Natural killer cell (primary cell): ENCODE measurements around the gene THEMIS. TPM values are rescaled to one million over a fixed set of nuclear protein-coding genes. Genes with fewer than 3 reads are reported as not detected.
A peak's percentile ranks its signal among the peaks of the same experiment; 100 is the strongest.

Experiments
- ATAC-seq, 3 donors: fragments of 150-1000 bp in 2 of 3; fragments of 200-7000 bp in 1 of 3; cut with Tn5 transposase; 1 replicate in 1 of 3; 2 replicates in 2 of 3; pipeline ENCODE4 v1.10.0; 2021; ENCODE audit warnings: mild to moderate bottlenecking in 2 of 3, moderate library complexity in 2 of 3
- DNase-seq, 2 donors: peaks; one replicate each; pipeline versions ENCODE4 v3.0.0 to v3.0.0-alpha.2; 2013 to 2021; ENCODE audit warnings: mixed read lengths in 1 of 2
- H3K27ac ChIP-seq: one replicate; pipeline ENCODE4 v1.5.1; 2013; ENCODE audit warnings: mild to moderate bottlenecking, low read length
- H3K27me3 ChIP-seq: one replicate; pipeline ENCODE4 v1.6.1; 2013; ENCODE audit warnings: low read length; ENCODE audit not compliant: control insufficient read depth, insufficient read depth
- H3K36me3 ChIP-seq: one replicate; pipeline ENCODE4 v1.6.1; 2013; ENCODE audit warnings: low read length; ENCODE audit not compliant: control insufficient read depth, insufficient read depth
- H3K4me1 ChIP-seq: one replicate; pipeline ENCODE4 v1.6.1; 2013; ENCODE audit warnings: low read length; ENCODE audit not compliant: control insufficient read depth, insufficient read depth
- H3K4me3 ChIP-seq: one replicate; pipeline ENCODE4 v1.5.1; 2013; ENCODE audit warnings: low read length
- H3K9me3 ChIP-seq: one replicate; pipeline ENCODE4 v1.6.1; 2013; ENCODE audit warnings: low read length; ENCODE audit not compliant: control insufficient read depth, insufficient read depth
- H3K27ac Mint-ChIP-seq, 2 donors: one replicate each; pipeline ENCODE4 v1.8.0; 2022; ENCODE audit warnings: mild to moderate bottlenecking in 2 of 2, mixed read lengths in 2 of 2, moderate library complexity in 1 of 2
- H3K27me3 Mint-ChIP-seq, 2 donors: one replicate each; pipeline ENCODE4 v1.8.0; 2022; ENCODE audit warnings: low read depth in 2 of 2, mixed read lengths in 2 of 2
- H3K36me3 Mint-ChIP-seq: one replicate; pipeline ENCODE4 v1.8.0; 2022; ENCODE audit warnings: mixed read lengths
- H3K4me1 Mint-ChIP-seq, 2 donors: one replicate each; pipeline ENCODE4 v1.8.0; 2022; ENCODE audit warnings: mixed read lengths in 2 of 2
- H3K4me3 Mint-ChIP-seq: one replicate; pipeline ENCODE4 v1.8.0; 2022; ENCODE audit warnings: mild to moderate bottlenecking, moderate library complexity, mixed read lengths
- H3K9me3 Mint-ChIP-seq, 2 donors: one replicate each; pipeline ENCODE4 v1.8.0; 2022; ENCODE audit warnings: mixed read lengths in 2 of 2
- WGBS: methylation state at CpG from one replicate; pipeline ENCODE4 v1.1.7; 2013; ENCODE audit warnings: missing lambda C conversion rate; ENCODE audit not compliant: insufficient coverage; 5-methylcytosine and 5-hydroxymethylcytosine counted together
- intact Hi-C: fragments of 100-400 bp; cut with micrococcal nuclease; formaldehyde crosslinking; loops from one replicate; pipeline ENCODE4 v1.14.2; 2022
- total RNA-seq, 4 donors: library from RNA; stranded (reverse); fragments of 120-200 nt in 1 of 4; gene quantifications; one replicate each; pipeline versions ENCODE4 v1.2.3 to v1.2.4, GENCODE V29; 2013 to 2022
- TF ChIP-seq, protein P1 (sequence below): fragments of 200-600 bp; IDR thresholded peaks from one replicate; pipeline ENCODE4 v1.8.0; 2022; ENCODE audit warnings: antibody characterized with exemption

Gene THEMIS
- total RNA-seq, 3 donors from 2014 or later (not counting 1 experiment from before 2014, with no cell fraction given), result 0.82 to 11.7 (median 1.7) TPM

DNA sequence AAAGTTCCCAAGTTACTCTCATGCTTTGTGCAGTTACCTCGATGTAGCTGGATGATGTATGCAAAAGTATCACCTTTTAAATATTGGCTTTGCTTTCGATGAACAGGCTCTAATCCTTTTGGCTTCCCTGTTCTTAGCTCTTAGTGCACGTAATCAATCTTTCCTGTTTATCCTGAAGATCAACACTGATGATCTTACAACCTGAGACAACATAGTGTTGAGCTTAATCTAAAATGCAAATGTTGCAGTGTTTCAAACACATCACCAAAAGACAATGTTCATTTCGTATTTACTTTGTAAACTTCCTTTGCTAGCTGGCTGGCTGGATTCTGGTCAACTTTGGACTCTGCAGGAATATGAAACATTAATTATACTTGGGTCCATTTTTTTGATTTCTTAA lies 132.1 kb downstream of the THEMIS start:
- 83% methylated on average over 4 of the region's 4 CpGs for WGBS
- no peak for ATAC-seq
- Mint-ChIP-seq H3K4me1 (no peaks in the 10 kb centered on the region), H3K27ac (no peak overlapping the region), H3K27me3 (no peaks in the 10 kb centered on the region), H3K9me3 (peaks cover 0 to 2% of the 10 kb centered on the region in 2 donors), H3K4me3 (no peak overlapping the region), H3K36me3 (no peaks in the 10 kb centered on the region)
- intact Hi-C loops, result no loop called here
- Histone ChIP-seq H3K36me3 (no peaks in the 10 kb centered on the region), H3K9me3 (no peaks in the 10 kb centered on the region), H3K27me3 (no peaks in the 10 kb centered on the region), H3K27ac (no peak overlapping the region), H3K4me1 (no peaks in the 10 kb centered on the region), H3K4me3 (no peak overlapping the region)
- DNase-seq, result no peak
- TF ChIP-seq, protein P1, sequence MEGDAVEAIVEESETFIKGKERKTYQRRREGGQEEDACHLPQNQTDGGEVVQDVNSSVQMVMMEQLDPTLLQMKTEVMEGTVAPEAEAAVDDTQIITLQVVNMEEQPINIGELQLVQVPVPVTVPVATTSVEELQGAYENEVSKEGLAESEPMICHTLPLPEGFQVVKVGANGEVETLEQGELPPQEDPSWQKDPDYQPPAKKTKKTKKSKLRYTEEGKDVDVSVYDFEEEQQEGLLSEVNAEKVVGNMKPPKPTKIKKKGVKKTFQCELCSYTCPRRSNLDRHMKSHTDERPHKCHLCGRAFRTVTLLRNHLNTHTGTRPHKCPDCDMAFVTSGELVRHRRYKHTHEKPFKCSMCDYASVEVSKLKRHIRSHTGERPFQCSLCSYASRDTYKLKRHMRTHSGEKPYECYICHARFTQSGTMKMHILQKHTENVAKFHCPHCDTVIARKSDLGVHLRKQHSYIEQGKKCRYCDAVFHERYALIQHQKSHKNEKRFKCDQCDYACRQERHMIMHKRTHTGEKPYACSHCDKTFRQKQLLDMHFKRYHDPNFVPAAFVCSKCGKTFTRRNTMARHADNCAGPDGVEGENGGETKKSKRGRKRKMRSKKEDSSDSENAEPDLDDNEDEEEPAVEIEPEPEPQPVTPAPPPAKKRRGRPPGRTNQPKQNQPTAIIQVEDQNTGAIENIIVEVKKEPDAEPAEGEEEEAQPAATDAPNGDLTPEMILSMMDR, result no peak

GRCh38 chr6:127768223-127768622 lies 132.6 kb downstream of the THEMIS start:
- H3K4me1 ChIP-seq, result no peaks in the 10 kb centered on the region
- DNase-seq (no peak), ATAC-seq (no peak)
- Mint-ChIP-seq H3K36me3 (no peaks in the 10 kb centered on the region), H3K27me3 (no peaks in the 10 kb centered on the region), H3K4me3 (no peak overlapping the region), H3K9me3 (peaks cover 0 to 2% of the 10 kb centered on the region in 2 donors), H3K4me1 (no peaks in the 10 kb centered on the region), H3K27ac (no peak overlapping the region)
- 70% methylated on average over 1 of the region's 3 CpGs for WGBS
- H3K36me3 ChIP-seq, result no peaks in the 10 kb centered on the region
- intact Hi-C loops, result no loop called here
- no peak overlapping the region for H3K27ac ChIP-seq
- no peaks in the 10 kb centered on the region for H3K27me3 ChIP-seq
- TF ChIP-seq, protein P1, result no peak
- H3K9me3 ChIP-seq, result no peaks in the 10 kb centered on the region
- H3K4me3 ChIP-seq, result no peak overlapping the region

DNA sequence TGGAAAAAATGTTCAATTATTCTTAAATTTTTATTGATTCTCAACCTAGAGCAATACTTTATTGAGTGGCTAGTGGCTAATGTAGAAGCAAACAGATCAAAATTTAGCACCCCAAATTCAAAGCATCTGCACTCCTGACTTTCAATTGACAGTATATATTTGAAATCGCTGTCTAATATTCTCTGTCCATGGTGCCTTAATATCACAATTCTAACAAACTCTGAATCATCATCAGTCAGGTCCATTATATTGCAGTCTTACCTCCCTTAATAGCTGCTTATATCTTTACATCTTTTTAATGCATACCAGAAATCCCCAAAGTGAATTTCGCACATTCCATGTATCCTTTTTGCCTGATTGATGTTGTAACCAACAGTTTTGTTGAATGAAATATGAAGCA lies 134.9 kb downstream of the THEMIS start:
- TF ChIP-seq, protein P1, result no peak
- H3K27ac ChIP-seq, result no peak overlapping the region
- H3K27me3 Mint-ChIP-seq, result no peaks in the 10 kb centered on the region
- peaks cover 0 to 2% of the 10 kb centered on the region in 2 donors for H3K9me3 Mint-ChIP-seq
- H3K9me3 ChIP-seq, result no peaks in the 10 kb centered on the region
- H3K4me1 Mint-ChIP-seq, result no peaks in the 10 kb centered on the region
- no peaks in the 10 kb centered on the region for H3K36me3 ChIP-seq
- intact Hi-C loops, result no loop called here
- no peak for ATAC-seq
- H3K4me3 ChIP-seq, result no peak overlapping the region
- no peaks in the 10 kb centered on the region for H3K27me3 ChIP-seq
- no peak for DNase-seq
- no peak overlapping the region for H3K27ac Mint-ChIP-seq
- no peaks in the 10 kb centered on the region for H3K4me1 ChIP-seq
- WGBS, result 92% methylated on average over 1 of the region's 2 CpGs
- no peak overlapping the region for H3K4me3 Mint-ChIP-seq
- H3K36me3 Mint-ChIP-seq, result no peaks in the 10 kb centered on the region

GRCh38 chr6:127762284-127762683 lies 138.6 kb downstream of the THEMIS start:
- intact Hi-C loops, result no loop called here
- TF ChIP-seq, protein P1, result no peak
- Mint-ChIP-seq H3K27me3 (no peaks in the 10 kb centered on the region), H3K9me3 (no peaks in the 10 kb centered on the region), H3K4me3 (no peak overlapping the region), H3K4me1 (no peaks in the 10 kb centered on the region), H3K27ac (no peak overlapping the region), H3K36me3 (no peaks in the 10 kb centered on the region)
- DNase-seq (peak in 1 of 2 donors; percentile 39), ATAC-seq (no peak)
- H3K4me3 ChIP-seq, result no peak overlapping the region
- no peak overlapping the region for H3K27ac ChIP-seq
- no peaks in the 10 kb centered on the region for H3K27me3 ChIP-seq
- H3K9me3 ChIP-seq, result no peaks in the 10 kb centered on the region
- 79% methylated on average over 1 of the region's 1 CpG for WGBS
- H3K36me3 ChIP-seq, result no peaks in the 10 kb centered on the region
- H3K4me1 ChIP-seq, result no peaks in the 10 kb centered on the region
